Adipose tissue (tissue), 3 donors: ENCODE results near the gene ADORA1. TPM values are rescaled to one million over a fixed set of nuclear protein-coding genes. Genes with fewer than 3 reads are reported as not detected.

ENCODE experiments used
- H3K27ac ChIP-seq: one replicate; pipeline ENCODE4 v1.5.1; 2013; ENCODE audit warnings: low read depth, low read length
- WGBS, 3 donors: extraction: QIAGEN DNeasy Blood & Tissue Kit; methylation state at CpG; one replicate each; pipeline ENCODE4 v1.1.7; 2013; 5-methylcytosine and 5-hydroxymethylcytosine counted together
- polyA plus RNA-seq, 3 donors: library from polyadenylated mRNA; stranded (reverse); fragments of 200-250 nt; gene quantifications; one replicate each; pipeline ENCODE4 v1.2.3, GENCODE V29; 2013
- donor health status: healthy with polysubstance abuse.
- donor health status: Bipolar disorder and iron deficiency.
- donor health status: healthy.

The ADORA1 gene
- polyA plus RNA-seq, 3 donors = 3.8 to 10.1 (median 9.8) TPM

GRCh38 chr1:203133970-203134725, 6.6 kb downstream of the ADORA1 start:
- H3K27ac ChIP-seq = peak overlapping the region; percentile 17
- 49 to 74% (median 55%) methylated on average over 12 of the region's 12 CpGs for WGBS, 3 donors

GRCh38 chr1:203135636-203136305, 8.2 kb downstream of the ADORA1 start:
- no peak overlapping the region for H3K27ac ChIP-seq

GRCh38 chr1:203136409-203137042, 9.0 kb downstream of the ADORA1 start:
- 93 to 96% (median 94%) methylated on average over 1 of the region's 1 CpG for WGBS, 3 donors
- no peak overlapping the region for H3K27ac ChIP-seq

More at GRCh38 chr1:203135636-203136305, 8.2 kb downstream of the ADORA1 start:
- 35 to 49% (median 37%) methylated on average over 8 of the region's 8 CpGs for WGBS, 3 donors

DNA sequence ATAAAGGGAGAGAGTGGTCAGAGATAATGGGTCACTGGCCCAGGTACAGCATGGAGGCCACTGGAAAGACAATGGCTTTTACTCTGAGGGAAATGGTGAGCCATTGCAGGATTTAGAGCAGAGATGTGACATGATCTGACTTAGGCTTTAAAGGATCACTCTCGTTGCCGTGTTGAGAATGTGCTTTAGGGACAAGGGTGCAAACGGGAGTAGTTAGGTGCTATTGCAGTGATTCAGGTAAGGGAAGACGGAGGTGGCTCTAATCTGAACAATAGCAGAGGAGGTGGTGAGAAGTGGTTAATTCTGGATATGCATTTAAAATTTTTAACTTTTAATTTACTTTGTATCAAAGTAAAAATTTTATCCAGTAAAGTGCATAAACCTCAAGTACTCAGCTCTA, 9.8 kb downstream of the ADORA1 start:
- 92 to 96% (median 93%) methylated on average over 4 of the region's 4 CpGs for WGBS, 3 donors
- H3K27ac ChIP-seq = no peak overlapping the region

DNA sequence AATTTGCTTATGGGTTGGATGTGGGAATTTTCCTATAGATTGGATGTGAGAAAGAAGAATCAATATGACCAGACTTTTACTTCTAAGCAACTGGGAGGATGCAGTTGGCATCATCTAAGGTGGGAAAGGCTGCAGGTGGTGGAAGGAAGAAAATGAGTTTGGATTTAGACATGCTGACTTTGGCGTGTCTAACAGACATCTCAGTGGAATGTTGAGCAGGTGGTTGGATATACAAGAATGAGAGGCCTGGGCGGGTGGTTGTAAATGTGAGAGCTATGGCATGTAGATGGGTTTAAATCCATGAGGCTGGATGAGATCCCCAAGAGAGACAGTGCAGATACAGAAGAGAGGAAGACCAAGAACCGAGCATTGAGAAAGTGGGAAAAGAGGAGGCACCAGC, 10.5 kb downstream of the ADORA1 start:
- no peak overlapping the region for H3K27ac ChIP-seq
- WGBS, 3 donors = 69 to 94% (median 87%) methylated on average over 3 of the region's 3 CpGs

- 67 to 91% (median 87%) methylated on average over 8 of the region's 8 CpGs for WGBS, 3 donors
- H3K27ac ChIP-seq = no peak overlapping the region
Measured at GRCh38 chr1:203139976-203140475, 12.5 kb downstream of the ADORA1 start.

DNA sequence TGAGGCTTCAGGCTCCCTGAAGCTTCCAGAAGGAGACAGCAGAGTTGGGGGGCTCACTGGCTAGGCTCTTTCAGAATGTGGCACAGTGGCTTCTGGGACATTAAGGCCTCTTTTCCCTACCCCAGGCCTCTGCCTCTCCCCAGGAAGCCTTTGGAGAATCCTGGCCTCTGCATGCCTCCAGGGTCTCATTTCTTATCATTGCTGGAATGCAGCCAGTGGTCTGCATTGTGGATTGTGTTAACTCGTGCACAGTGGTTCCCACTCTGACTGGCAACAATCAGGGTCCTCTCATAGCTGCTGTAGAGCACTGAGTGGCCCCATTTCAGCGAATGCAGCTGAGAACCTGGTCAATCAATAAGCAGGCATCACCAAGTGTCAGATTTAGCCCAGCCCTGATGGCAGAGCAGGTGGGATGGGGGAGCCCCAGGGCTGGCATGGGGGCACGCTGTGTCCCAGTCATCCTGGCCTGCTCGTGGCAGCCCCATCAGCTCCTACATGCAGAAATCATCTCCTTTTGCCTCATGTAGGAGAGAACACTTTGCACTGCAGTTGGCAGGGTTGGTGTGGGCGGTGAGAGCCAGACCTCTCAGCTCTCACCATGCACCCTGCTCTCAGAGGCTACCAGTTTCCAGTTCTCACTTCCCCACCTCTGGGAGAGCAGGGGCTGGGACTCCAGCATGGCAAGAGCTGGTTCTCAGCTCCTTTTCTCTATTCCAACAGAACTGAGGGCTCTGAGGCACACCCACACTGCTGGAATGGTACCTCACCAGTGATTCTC, 13.4 kb downstream of the ADORA1 start:
- H3K27ac ChIP-seq = no peak overlapping the region
- WGBS, 3 donors = 57 to 69% (median 62%) methylated on average over 5 of the region's 5 CpGs

DNA sequence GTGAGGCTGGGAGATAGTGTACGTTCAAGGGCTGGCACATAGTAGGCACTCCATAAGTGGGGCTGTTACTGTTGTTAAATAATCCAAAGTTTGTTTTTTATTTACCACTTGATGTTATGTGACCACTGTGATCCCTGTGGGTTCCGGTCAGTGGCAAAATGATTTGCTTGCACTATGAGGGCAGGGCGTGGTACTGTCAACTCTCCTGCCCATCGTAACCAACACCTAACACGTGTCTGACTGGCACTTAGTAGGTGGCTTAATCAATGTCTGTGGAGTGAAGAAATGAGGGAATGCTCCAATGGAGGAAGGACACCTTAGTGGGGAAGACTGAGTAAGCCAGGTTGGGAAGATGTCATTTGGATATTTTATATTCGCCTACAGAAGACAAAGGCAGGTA, 14.6 kb downstream of the ADORA1 start:
- 84 to 92% (median 88%) methylated on average over 6 of the region's 6 CpGs for WGBS, 3 donors
- H3K27ac ChIP-seq = no peak overlapping the region

- 70 to 94% (median 82%) methylated on average over 5 of the region's 5 CpGs for WGBS, 3 donors
- H3K27ac ChIP-seq = no peak overlapping the region
Measured at GRCh38 chr1:203142684-203143408, 15.3 kb downstream of the ADORA1 start.

- H3K27ac ChIP-seq = no peak overlapping the region
- 60 to 79% (median 68%) methylated on average over 11 of the region's 11 CpGs for WGBS, 3 donors
Measured at GRCh38 chr1:203143641-203144040, 16.1 kb downstream of the ADORA1 start.

GRCh38 chr1:203144661-203145060, 17.1 kb downstream of the ADORA1 start:
- WGBS, 3 donors = 51 to 69% (median 61%) methylated on average over 6 of the region's 6 CpGs
- no peak overlapping the region for H3K27ac ChIP-seq

DNA sequence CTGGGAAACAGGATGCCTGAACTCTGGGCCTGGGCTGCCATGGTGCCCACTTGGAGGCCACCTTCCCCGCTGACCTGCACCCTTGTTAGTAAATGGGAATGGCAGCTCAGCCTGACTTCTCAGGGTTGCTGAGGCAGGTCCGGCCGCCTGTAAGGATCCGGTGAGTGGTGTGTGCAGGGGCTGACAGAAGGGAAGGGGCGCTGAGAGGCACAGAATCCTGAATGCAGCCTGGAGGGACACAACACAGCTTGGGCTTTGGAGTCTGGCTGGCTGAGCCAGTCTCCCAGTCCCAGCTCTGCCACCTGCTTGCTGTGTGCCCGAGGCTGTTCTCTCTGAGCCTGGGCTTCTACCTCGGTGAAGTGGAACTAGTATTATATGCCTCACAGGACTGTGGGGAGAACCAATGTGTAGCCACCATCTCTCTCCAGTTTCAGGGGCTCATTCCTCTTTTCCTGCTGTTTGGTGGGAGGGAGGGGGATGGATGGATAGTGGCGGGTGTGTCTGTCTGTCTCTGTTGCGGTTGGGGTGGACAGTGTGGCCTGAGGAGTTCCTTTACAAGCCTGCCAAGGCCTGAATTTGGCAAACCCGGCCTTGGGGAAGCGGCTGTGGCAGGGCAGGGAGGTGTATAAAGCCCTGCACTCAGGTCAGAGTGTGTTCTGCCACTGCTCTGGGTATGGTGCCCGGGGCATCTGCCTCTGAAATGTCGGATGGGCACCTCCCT, 18.0 kb downstream of the ADORA1 start:
- H3K27ac ChIP-seq = no peak overlapping the region
- WGBS, 3 donors = 80 to 89% (median 84%) methylated on average over 12 to 13 of the region's 13 CpGs

DNA sequence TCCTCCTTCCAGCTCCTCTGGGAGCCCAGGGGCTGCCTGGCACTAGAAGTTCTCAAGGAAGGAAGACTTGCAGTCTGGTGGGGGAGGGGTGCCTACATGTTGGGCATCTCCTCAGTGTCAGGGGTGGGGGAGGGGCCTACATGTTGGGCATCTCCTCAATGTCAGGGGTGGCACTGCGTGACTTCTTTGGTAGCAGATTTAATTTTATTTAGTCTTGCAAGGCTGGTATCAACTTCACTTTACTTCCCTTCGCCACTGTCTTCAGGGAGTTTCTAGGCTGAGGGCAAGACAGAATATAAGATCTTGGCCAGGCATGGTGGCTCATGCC, 18.5 kb downstream of the ADORA1 start:
- 96 to 100% (median 98%) methylated on average over 2 of the region's 2 CpGs for WGBS, 3 donors

DNA sequence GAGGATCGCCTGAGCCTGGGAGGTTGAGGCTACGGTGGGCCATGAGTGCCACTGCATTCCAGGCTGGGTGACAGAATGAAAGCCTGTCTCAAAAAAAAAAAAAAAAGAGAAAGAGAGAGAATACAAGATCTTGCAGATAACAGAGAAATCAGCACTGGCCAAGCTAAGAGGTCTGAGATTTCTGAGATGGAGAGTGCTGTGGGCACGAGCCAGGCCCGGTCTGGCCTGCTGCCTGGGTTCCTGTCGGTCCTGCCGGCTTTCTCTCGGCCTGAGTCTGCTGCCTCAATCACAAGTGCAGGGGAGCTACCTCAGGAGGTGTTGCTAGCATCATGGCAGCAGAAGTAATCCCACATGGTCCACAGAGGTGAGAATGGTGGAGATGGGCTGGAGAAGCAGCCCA, 19.0 kb downstream of the ADORA1 start:
- 78 to 89% (median 83%) methylated on average over 7 of the region's 7 CpGs for WGBS, 3 donors
- no peak overlapping the region for H3K27ac ChIP-seq

More for the DNA sequence above, 18.5 kb downstream of the ADORA1 start:
- H3K27ac ChIP-seq = no peak overlapping the region

DNA sequence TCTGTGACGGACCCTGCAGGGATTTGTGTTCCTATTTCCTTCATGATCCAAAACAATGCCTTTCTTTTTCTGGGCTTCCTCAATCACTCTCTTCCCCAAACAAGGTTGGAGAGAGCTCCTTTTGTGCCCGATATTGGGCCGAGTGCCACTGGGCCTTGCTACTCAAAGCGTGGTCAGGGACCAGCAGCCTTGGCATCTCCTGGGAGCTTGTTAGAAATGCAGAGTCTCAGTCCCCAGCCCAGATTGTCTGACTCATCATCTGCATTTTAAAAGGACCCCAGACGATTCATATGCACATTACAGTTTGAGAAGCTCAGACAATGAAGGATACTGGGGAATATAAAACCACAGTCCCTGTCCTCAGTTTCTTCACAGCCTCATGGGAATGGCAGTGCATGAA, 19.9 kb downstream of the ADORA1 start:
- no peak overlapping the region for H3K27ac ChIP-seq
- 77 to 86% (median 79%) methylated on average over 5 of the region's 5 CpGs for WGBS, 3 donors

DNA sequence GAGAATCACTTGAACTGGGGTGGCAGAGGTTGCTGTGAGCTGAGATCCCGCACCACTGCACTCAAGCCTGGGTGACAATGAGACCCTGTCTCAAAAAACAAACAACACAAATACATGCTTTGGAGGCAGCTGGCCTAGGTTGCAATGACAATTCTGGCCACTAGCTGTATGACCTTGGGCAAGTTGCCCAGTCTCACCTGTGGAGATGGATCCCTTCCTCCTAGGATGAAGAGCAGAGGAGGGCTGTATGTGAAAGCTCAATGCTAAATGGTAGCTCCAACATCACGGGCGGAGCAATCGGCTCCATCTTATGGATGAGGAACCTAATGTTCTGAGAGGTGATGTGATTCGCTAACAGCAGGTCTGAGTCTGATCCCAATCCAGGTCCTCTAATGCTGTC, 20.6 kb downstream of the ADORA1 start:
- H3K27ac ChIP-seq = no peak overlapping the region
- 88 to 99% (median 95%) methylated on average over 5 of the region's 5 CpGs for WGBS, 3 donors

- WGBS, 3 donors = 69 to 87% (median 78%) methylated on average over 12 of the region's 12 CpGs
- no peak overlapping the region for H3K27ac ChIP-seq
Measured at GRCh38 chr1:203148579-203148978, 21.1 kb downstream of the ADORA1 start.
